Neural crest cell (in vitro differentiated cells): Measurements from ENCODE around the gene PCCA. TPM values are rescaled to one million over a fixed set of nuclear protein-coding genes. Genes with fewer than 3 reads are reported as not detected.

Source experiments
- DNase-seq: peaks from one replicate; pipeline ENCODE4 v3.0.0; 2021; ENCODE audit warnings: low read depth, mixed read lengths, low spot score
- H3K27ac Mint-ChIP-seq: one replicate; pipeline ENCODE4 v1.8.0; 2021; ENCODE audit warnings: mild to moderate bottlenecking, mixed read lengths; ENCODE audit not compliant: unreplicated experiment
- H3K27me3 Mint-ChIP-seq: 2 replicates; pipeline ENCODE4 v1.8.0; 2021; ENCODE audit warnings: low read depth, mild to moderate bottlenecking, mixed read lengths
- H3K36me3 Mint-ChIP-seq: 2 replicates; pipeline ENCODE4 v1.8.0; 2021; ENCODE audit warnings: low read depth, mild to moderate bottlenecking, mixed read lengths
- H3K4me1 Mint-ChIP-seq: 2 replicates; pipeline ENCODE4 v1.8.0; 2021; ENCODE audit warnings: mixed read lengths
- H3K4me3 Mint-ChIP-seq: one replicate; pipeline ENCODE4 v1.8.0; 2021; ENCODE audit warnings: mild to moderate bottlenecking, mixed read lengths
- H3K9me3 Mint-ChIP-seq: 2 replicates; pipeline ENCODE4 v1.8.0; 2021; ENCODE audit warnings: mixed read lengths
- total RNA-seq: library from RNA; stranded (reverse); gene quantifications from 2 replicates; pipeline ENCODE4 v1.2.1, GENCODE V29; 2021
- TF ChIP-seq, protein P1 (sequence below): fragments of 200-600 bp; sonication (generic); conservative IDR thresholded peaks from 2 replicates; pipeline ENCODE4 v1.5.0; 2021; ENCODE audit warnings: antibody characterized with exemption, mild to moderate bottlenecking

The PCCA gene
- total RNA-seq, 1 donor from 2014 or later = 40.6 TPM

DNA sequence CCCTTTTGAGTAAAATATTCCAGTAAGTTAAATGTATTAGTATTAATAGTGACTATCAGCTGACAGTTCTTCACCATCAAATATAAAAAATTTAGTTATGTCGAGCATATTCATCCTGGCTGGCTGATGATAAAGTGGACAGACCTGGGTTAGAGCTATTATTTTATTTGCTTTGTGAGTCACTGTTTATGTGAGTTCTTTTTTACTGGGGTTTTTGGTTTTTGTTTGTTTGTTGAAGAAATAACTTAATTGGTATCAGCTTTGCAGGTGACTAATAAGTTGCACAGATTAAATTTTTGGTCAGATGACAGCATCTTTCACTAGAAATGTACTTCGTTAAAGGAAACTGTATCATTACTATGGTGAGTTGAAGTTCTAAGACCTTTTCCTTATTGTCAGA is 275.0 kb downstream of the PCCA start:
- Mint-ChIP-seq H3K27ac (no peak overlapping the region), H3K27me3 (no peaks in the 10 kb centered on the region), H3K4me1 (peaks cover 45% of the 10 kb centered on the region), H3K36me3 (peaks cover 9% of the 10 kb centered on the region), H3K9me3 (peaks cover 8% of the 10 kb centered on the region), H3K4me3 (no peak overlapping the region)
- TF ChIP-seq, protein P1, sequence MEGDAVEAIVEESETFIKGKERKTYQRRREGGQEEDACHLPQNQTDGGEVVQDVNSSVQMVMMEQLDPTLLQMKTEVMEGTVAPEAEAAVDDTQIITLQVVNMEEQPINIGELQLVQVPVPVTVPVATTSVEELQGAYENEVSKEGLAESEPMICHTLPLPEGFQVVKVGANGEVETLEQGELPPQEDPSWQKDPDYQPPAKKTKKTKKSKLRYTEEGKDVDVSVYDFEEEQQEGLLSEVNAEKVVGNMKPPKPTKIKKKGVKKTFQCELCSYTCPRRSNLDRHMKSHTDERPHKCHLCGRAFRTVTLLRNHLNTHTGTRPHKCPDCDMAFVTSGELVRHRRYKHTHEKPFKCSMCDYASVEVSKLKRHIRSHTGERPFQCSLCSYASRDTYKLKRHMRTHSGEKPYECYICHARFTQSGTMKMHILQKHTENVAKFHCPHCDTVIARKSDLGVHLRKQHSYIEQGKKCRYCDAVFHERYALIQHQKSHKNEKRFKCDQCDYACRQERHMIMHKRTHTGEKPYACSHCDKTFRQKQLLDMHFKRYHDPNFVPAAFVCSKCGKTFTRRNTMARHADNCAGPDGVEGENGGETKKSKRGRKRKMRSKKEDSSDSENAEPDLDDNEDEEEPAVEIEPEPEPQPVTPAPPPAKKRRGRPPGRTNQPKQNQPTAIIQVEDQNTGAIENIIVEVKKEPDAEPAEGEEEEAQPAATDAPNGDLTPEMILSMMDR = no peak
- DNase-seq = no peak

DNA sequence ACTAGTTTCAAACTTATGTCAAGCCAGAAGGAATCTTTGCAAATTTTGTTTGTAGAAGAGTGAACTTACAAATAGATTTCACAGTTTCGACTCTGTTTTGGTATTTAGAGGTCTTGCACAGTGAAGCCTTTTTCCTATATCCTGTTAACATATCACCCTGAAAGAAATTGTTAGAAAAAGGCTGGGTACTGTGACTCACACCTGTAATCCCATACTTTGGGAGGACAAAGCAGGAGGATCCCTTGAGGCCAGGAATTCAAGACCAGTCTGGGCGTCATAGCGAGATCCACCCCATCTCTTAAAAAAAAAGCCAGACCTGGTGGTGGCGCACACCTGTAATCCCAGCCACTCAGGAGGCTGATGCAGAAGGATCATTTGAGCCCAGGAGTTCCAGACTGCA is 275.7 kb downstream of the PCCA start:
- H3K9me3 Mint-ChIP-seq = peaks cover 8% of the 10 kb centered on the region
- H3K4me3 Mint-ChIP-seq = no peak overlapping the region
- peaks cover 11% of the 10 kb centered on the region for H3K36me3 Mint-ChIP-seq
- H3K27me3 Mint-ChIP-seq = no peaks in the 10 kb centered on the region
- DNase-seq = no peak
- TF ChIP-seq, protein P1 = no peak
- peaks cover 50% of the 10 kb centered on the region for H3K4me1 Mint-ChIP-seq
- H3K27ac Mint-ChIP-seq = no peak overlapping the region

DNA sequence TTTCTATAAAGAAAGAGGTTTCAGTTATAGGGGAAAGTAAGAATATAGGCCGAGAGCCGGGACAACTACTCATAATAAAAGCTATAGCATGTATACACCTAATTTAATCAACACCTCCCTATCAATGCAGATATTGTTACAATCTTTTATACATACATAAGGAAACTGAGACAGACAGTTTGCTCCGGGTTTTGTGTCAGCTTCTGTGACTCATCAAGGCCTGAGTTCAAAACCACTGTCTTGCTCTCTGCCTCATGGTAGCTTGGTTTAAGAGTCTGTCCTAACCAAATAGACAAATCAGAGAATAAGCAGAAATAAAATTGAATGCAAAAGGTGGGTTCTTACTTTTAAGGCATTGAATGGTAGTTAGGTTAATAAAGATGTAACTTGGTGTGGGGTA is 276.8 kb downstream of the PCCA start:
- Mint-ChIP-seq H3K36me3 (peaks cover 15% of the 10 kb centered on the region), H3K27ac (no peak overlapping the region), H3K4me1 (peaks cover 52% of the 10 kb centered on the region), H3K27me3 (no peaks in the 10 kb centered on the region), H3K9me3 (peaks cover 8% of the 10 kb centered on the region), H3K4me3 (no peak overlapping the region)
- TF ChIP-seq, protein P1 = no peak
- no peak for DNase-seq

DNA sequence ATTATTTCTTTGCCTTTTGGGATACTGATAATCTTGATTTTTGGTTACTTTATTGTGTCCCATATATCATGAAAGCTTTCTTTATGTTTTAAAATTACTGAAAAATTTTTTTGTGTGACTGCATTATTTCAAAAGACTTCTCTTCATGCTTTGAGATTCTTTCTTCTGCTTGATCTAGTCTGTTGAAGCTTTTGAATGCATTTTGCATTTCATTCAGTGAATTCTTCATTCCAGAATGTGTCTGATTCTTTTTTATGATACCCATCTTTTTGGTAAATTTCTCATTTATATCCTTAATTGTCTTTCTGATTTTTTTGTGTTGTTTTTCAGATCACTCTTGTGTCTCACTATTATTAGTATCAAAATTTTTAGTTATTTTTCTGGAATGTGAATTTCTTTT is 289.6 kb downstream of the PCCA start:
- peaks cover 12% of the 10 kb centered on the region for H3K4me1 Mint-ChIP-seq
- H3K36me3 Mint-ChIP-seq = peaks cover 66% of the 10 kb centered on the region
- no peaks in the 10 kb centered on the region for H3K27me3 Mint-ChIP-seq

DNA sequence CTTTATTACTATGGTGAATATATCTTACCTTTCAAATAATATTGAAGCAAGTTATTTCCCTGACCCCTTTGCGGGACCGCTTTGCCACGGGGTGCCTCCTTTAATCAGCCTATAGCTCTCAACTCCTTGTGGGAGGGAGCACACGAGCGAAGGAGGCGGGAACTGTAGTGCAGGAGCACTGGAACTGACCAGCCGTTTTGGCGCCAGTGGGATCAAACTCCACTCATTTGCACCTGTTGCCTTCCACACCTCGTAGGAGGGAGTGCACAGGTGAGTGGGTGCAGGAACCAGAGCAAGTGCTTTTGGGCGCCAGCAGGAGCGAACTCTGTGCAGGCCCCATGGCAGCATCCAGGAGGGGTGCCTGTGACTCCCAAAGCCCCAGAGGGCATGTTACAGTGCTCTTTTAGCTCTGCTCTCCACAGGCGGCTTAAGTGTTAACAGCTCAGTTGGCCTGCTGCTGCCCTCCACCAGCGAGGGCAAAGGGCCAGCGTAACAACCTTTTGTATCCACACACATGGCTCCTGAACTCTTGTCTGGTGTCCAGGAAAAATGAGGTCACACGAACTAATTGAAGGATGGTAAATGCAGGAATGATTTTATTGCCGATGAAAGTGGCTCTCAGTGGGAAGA is 292.8 kb downstream of the PCCA start:
- H3K27me3 Mint-ChIP-seq = no peaks in the 10 kb centered on the region
- no peak overlapping the region for H3K4me3 Mint-ChIP-seq
- peaks cover 43% of the 10 kb centered on the region for H3K36me3 Mint-ChIP-seq
- H3K4me1 Mint-ChIP-seq = peaks cover 12% of the 10 kb centered on the region
- TF ChIP-seq, protein P1 = no peak
- no peak overlapping the region for H3K27ac Mint-ChIP-seq
- no peak for DNase-seq
- H3K9me3 Mint-ChIP-seq = peaks cover 11% of the 10 kb centered on the region

More for the DNA sequence above, 289.6 kb downstream of the PCCA start:
- H3K9me3 Mint-ChIP-seq = peaks cover 17% of the 10 kb centered on the region
- TF ChIP-seq, protein P1 = no peak
- no peak overlapping the region for H3K4me3 Mint-ChIP-seq
- no peak for DNase-seq
- no peak overlapping the region for H3K27ac Mint-ChIP-seq
